Esophagus squamous epithelium (tissue), 5 donors: ENCODE results near the gene FGD4. TPM values are rescaled to one million over a fixed set of nuclear protein-coding genes. Genes with fewer than 3 reads are reported as not detected.
"Not testable (repeated sequence)": the region's sequence is repeated elsewhere in the genome, so short reads cannot be mapped to it uniquely, and the experiment has no call there.

Source experiments
- DNase-seq: peaks from one replicate; lab custom pipeline; 2025; lab: John Stamatoyannopoulos, UW
- H3K27ac ChIP-seq, 4 donors: fragments of 200-600 bp; sonication (generic); one replicate each; pipeline ENCODE4 v1.5.1; 2016 to 2019; ENCODE audit warnings: mild to moderate bottlenecking in 1 of 4
- H3K27me3 ChIP-seq, 4 donors: fragments of 200-600 bp; sonication (generic); 1 replicate in 3 of 4; 2 replicates in 1 of 4; pipeline versions ENCODE4 v1.5.1 to v1.6.0; 2017 to 2021; ENCODE audit warnings: antibody characterized with exemption in 1 of 4
- H3K36me3 ChIP-seq, 3 donors: fragments of 200-600 bp; sonication (generic); one replicate each; pipeline ENCODE4 v1.5.1; 2016 to 2019
- H3K4me1 ChIP-seq, 3 donors: fragments of 200-600 bp; sonication (generic); one replicate each; pipeline ENCODE4 v1.5.1; 2017 to 2019
- H3K4me3 ChIP-seq, 4 donors: fragments of 200-600 bp; sonication (generic); 1 replicate in 3 of 4; 2 replicates in 1 of 4; pipeline ENCODE4 v1.5.1; 2016 to 2019; ENCODE audit warnings: mild to moderate bottlenecking in 2 of 4, moderate library complexity in 1 of 4
- H3K9me3 ChIP-seq, 3 donors: fragments of 200-600 bp; sonication (generic); one replicate each; pipeline ENCODE4 v1.5.1; 2016 to 2019
- POLR2A ChIP-seq, 4 donors: fragments of 450-650 bp; IDR thresholded peaks; one replicate each; pipeline ENCODE4 v1.6.1; 2017; ENCODE audit warnings: antibody characterized with exemption in 4 of 4, mild to moderate bottlenecking in 4 of 4, moderate library complexity in 3 of 4
- WGBS, 2 donors: methylation state at CpG; one replicate each; pipeline ENCODE4 v1.1.5; 2018; 5-methylcytosine and 5-hydroxymethylcytosine counted together
- intact Hi-C: fragments of 100-400 bp; cut with DNase I; formaldehyde crosslinking; loops from one replicate; pipeline ENCODE4 v1.15.0; 2022
- total RNA-seq, 4 donors: library from RNA; depleted of rRNA; stranded (reverse); fragments of >200 nt; gene quantifications; one replicate each; pipeline ENCODE4 v1.1.0, GENCODE V29; 2016
- TF ChIP-seq, protein P1 (sequence below), 6 experiments: fragments of 450-650 bp in 4 of 6; fragments of 200-600 bp in 2 of 6; sonication (generic) in 2 of 6; IDR thresholded peaks; one replicate each; pipeline ENCODE4 v1.5.1; 2016 to 2019; ENCODE audit warnings: antibody characterized with exemption in 6 of 6, mild to moderate bottlenecking in 4 of 6, moderate library complexity in 4 of 6
- donor health status: DM: yes; HTN: yes; CAD: no.

Gene FGD4
- total RNA-seq, 4 donors from 2014 or later: 17.0 to 49.8 (median 25.6) TPM

DNA sequence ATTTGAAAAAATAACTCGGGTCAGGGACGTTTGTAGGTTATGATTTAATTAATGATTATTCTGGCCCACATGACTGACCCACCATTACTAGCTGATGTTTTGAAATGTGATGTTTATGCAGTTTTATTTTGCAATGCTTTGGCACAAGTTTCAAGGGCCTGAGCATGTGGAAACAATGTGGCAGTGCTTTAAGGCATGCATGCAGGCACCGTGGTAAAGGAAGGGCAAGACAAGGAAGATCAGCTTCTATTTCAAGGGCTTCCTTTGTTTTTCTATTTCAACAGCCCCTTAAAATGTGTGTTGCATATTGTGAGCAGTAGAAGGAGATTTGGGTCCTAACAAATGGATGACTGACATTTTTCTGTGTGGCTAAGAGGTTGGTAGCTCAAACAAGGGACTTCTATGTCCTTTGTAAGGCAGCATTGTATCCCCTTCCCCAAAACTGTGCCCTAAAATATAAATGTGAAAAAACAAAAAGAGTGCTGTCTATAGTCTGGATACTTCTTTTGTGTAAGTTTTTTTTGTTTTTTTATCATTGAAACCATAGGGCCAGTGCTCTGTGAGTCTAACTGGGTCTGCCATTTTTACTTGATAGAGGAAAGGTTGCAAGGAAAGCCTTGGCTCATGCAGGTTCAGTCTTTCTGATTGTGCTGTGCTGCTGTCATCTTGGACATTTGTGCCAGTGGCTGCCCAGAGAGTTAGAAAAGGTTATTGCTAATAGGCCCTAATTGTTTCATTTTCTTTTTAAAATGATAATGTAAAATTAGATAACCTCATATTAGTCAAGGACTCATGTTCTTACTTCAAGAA lies 103.5 kb downstream of the FGD4 start:
- Histone ChIP-seq H3K9me3 (no peaks in the 10 kb centered on the region), H3K27ac (peak overlapping the region in 3 of 4 donors; percentile 19 to 73 (median 54)), H3K4me1 (peaks cover 15 to 66% (median 26%) of the 10 kb centered on the region in 3 donors), H3K27me3 (no peaks in the 10 kb centered on the region), H3K36me3 (no peaks in the 10 kb centered on the region), H3K4me3 (peak overlapping the region in 3 of 4 donors; percentile 0 to 50 (median 21))
- DNase-seq: no peak
- WGBS, 2 donors: 17 to 28% methylated on average over 3 of the region's 3 CpGs
- TF ChIP-seq, protein P1, sequence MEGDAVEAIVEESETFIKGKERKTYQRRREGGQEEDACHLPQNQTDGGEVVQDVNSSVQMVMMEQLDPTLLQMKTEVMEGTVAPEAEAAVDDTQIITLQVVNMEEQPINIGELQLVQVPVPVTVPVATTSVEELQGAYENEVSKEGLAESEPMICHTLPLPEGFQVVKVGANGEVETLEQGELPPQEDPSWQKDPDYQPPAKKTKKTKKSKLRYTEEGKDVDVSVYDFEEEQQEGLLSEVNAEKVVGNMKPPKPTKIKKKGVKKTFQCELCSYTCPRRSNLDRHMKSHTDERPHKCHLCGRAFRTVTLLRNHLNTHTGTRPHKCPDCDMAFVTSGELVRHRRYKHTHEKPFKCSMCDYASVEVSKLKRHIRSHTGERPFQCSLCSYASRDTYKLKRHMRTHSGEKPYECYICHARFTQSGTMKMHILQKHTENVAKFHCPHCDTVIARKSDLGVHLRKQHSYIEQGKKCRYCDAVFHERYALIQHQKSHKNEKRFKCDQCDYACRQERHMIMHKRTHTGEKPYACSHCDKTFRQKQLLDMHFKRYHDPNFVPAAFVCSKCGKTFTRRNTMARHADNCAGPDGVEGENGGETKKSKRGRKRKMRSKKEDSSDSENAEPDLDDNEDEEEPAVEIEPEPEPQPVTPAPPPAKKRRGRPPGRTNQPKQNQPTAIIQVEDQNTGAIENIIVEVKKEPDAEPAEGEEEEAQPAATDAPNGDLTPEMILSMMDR (IDR thresholded peaks at IDR 0.05): no peak
- TF ChIP-seq POLR2A (IDR thresholded peaks at IDR 0.05): no peak
- intact Hi-C loops: no loop called here

DNA sequence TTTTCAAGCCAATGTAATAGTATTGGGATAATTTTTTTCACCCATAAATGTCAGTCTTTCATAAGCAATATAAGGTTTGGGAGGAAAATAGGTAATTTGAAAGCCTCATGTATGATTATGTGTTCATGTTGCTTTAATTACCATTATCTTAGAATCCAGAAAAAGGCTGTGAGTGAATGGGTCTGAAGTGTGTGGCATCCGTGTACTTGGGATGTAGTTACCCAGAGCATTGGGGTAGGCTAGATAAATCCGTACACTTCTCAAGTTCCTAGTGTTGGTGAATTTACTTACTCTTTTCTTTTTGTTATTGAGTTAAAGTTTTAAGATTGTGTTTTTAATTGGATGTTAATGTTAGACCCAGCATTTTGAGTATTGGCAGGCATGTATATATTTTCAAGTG lies 104.4 kb downstream of the FGD4 start:
- peaks cover 15 to 68% (median 26%) of the 10 kb centered on the region in 3 donors for H3K4me1 ChIP-seq
- 88 to 93% methylated on average over 2 of the region's 2 CpGs for WGBS, 2 donors

DNA sequence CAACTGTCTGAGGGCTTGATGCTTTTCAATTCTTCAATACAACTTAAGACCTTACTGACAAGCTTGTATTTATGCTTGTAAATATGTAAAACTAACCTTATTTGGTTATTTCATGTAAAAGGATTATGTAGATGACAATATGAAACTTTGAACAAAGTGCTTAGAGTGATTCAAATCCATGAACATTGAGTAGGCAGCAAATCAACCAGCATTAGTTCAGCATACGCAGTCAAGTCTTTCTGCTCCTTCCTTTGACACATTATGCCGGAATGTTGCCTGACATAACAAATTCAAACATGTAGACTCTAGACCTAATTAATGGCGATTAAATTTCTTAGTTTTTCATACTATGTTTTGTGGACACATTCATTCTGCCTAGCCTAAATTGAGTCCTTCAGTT lies 105.2 kb downstream of the FGD4 start:
- WGBS, 2 donors: 17 to 27% methylated on average over 3 of the region's 3 CpGs
- intact Hi-C loops: no loop called here
- no peak for DNase-seq
- no peaks in the 10 kb centered on the region for H3K36me3 ChIP-seq
- no peaks in the 10 kb centered on the region for H3K9me3 ChIP-seq
- peak overlapping the region in 2 of 4 donors; percentile 0 to 31 for H3K27ac ChIP-seq
- H3K4me3 ChIP-seq: peak overlapping the region in 1 of 4 donors; percentile 14
- peaks cover 15 to 70% (median 26%) of the 10 kb centered on the region in 3 donors for H3K4me1 ChIP-seq
- H3K27me3 ChIP-seq: no peaks in the 10 kb centered on the region
- no peak for TF ChIP-seq POLR2A (IDR thresholded peaks at IDR 0.05)
- TF ChIP-seq, protein P1 (IDR thresholded peaks at IDR 0.05): no peak

More for the DNA sequence above, 104.4 kb downstream of the FGD4 start:
- no peak for DNase-seq
- TF ChIP-seq, protein P1 (IDR thresholded peaks at IDR 0.05): no peak
- TF ChIP-seq POLR2A (IDR thresholded peaks at IDR 0.05): no peak
- Histone ChIP-seq H3K27me3 (no peaks in the 10 kb centered on the region), H3K4me3 (no peak overlapping the region), H3K27ac (peak overlapping the region in 1 of 4 donors; percentile 0), H3K36me3 (no peaks in the 10 kb centered on the region), H3K9me3 (no peaks in the 10 kb centered on the region)
- intact Hi-C loops: no loop called here

DNA sequence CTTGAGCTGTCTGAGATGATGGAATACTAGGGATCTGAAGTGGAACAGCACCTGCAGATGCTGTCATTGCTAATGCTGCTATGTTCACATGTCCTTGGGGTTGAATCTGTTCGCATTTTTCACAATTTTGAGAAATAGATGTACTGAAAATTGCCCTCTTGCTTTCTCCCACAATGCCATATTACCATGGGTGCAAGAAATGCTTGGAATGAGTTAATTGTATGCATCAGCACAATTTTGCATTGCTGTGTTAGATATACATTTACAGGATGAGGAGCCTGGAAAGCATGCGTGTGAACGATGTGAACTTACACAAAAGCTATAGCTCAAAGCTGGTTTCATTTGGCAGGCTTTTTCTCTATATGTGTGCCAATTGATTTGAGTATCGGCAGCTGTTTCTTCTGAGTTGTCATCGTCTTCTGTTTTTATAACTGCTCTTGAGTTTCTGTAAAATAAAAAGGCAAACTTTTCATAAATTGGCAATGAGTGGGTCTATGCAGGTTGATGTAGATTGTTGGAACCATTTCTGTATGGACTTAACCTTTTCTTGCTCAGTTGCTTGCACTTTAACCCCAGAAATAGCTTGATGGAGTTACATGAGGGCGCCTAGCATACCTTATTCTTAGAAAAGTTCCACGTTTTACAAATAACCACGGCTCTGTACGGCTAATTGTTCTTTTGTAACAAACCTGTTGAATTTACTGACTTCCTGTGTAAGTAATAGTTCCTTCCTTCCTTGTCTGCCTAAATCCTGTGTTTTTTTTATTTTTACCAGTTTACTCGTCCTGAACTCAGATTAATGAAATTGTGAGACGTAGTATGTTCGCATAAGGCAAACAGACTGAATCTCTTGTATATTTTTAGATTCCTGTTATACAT lies 105.9 kb downstream of the FGD4 start:
- intact Hi-C loops: no loop called here
- H3K4me3 ChIP-seq: peak overlapping the region in 1 of 4 donors; percentile 4
- DNase-seq: no peak
- 44 to 55% methylated on average over 12 of the region's 12 CpGs for WGBS, 2 donors
- no peak overlapping the region for H3K27ac ChIP-seq
- H3K27me3 ChIP-seq: no peaks in the 10 kb centered on the region
- H3K36me3 ChIP-seq: no peaks in the 10 kb centered on the region
- peaks cover 15 to 70% (median 26%) of the 10 kb centered on the region in 3 donors for H3K4me1 ChIP-seq
- TF ChIP-seq, protein P1 (IDR thresholded peaks at IDR 0.05): no peak
- no peak for TF ChIP-seq POLR2A (IDR thresholded peaks at IDR 0.05)
- no peaks in the 10 kb centered on the region for H3K9me3 ChIP-seq

DNA sequence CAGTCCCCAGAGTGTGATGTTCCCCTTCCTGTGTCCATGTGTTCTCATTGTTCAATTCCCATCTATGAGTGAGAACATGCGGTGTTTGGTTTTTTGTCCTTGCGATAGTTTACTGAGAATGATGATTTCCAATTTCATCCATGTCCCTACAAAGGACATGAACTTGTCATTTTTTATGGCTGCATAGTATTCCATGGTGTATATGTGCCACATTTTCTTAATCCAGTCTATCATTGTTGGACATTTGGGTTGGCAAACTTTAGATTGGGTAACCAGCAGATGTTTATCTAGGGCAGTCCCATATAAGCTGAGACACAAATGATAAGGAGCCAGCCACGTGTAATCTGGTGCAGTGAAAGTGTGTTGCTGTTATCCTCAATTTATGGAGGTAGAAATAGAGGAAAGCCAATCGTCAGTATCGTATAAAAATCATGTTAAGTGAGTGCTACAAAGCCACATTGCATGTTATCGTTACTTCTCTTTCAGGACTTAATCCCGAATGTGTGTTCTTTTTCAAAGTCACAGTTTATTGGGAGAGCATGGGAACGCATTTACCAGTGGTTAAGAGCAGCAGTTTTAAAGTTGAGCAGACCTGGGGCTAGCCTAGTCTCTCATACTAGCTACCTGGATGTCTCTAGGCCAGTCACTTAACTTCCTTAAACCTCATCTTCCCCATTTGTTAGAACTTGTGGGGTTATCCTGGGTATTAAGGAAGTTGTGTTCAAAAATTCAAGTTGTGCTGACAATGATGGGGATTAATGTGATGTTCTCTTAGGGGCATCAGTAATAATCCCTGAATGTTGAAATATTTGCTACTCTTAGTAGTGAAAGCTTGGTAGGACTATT lies 108.0 kb downstream of the FGD4 start:
- H3K4me3 ChIP-seq, intact Hi-C loops, H3K27me3 ChIP-seq, H3K36me3 ChIP-seq, H3K9me3 ChIP-seq, H3K27ac ChIP-seq, DNase-seq: not testable (repeated sequence)
- H3K4me1 ChIP-seq: peaks cover 15 to 55% (median 22%) of the 10 kb centered on the region in 3 donors
- WGBS, 2 donors: 80 to 86% methylated on average over 6 of the region's 8 CpGs
